ENCODE data around the gene TWIST1. TPM values are rescaled to one million over a fixed set of nuclear protein-coding genes. Genes with fewer than 3 reads are reported as not detected.

The TWIST1 gene
- total and polyA plus RNA-seq, 8 donors, result 0.09 to 2.2 (median 0.49) TPM; not detected in 2

DNA sequence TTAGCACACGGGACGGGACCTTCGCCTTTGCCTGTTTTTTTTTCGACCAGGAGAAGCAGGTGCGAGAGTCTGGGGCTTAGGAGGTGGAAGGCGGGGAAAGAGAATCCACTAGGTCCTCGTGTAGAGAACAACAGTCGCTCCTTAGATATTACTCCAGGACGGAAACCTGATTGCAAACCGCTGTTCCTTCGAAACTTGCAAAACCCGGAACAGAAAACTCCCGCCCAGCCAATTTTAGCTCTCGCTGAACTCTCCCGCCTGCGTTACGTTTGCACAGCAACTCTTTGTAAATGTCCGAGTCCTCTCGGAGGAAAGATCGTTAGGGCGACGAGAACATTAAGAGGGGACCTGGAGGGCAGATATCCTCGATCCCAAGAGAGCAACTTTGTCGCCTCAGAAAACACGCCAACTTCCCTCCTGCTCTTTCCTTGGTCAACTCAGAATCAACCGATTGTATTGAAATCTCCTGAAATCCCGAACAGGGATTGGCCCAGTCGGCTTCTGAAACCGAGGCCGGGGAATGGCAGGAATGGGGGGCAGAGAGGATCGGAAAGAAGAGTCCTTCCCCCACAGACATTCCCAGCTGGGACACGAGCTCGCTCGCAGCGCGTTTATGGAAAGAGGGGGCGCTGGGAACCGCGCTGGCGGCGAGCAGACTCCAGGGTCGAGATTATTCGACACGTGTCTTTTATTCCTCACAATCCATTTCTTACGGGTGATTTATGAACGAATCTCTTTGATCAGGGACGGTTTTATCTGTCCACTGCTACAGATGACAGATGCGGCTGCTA is 9.9 kb downstream of the TWIST1 start:
- peak; percentile 40 to 69 (median 53) for ATAC-seq
- intact Hi-C loops (cut with DNase I), result no loop called here

DNA sequence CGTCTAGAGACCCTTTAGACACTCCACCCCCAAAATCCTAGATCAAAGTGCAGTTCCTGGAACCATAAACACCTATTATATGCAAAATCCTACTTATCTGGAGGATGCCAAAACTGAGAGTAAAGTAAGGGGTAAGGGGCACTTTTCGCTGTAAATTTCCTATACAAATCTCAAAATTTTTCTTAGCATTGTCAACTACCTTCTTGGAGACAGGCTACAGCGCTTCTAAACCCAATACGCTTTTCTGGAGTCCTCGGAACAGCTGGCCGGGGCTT is 10.4 kb downstream of the TWIST1 start:
- H3K27me3 ChIP-seq, result peaks cover 3 to 73% (median 15%) of the 10 kb centered on the region in 4 donors
- TF ChIP-seq, protein P1, sequence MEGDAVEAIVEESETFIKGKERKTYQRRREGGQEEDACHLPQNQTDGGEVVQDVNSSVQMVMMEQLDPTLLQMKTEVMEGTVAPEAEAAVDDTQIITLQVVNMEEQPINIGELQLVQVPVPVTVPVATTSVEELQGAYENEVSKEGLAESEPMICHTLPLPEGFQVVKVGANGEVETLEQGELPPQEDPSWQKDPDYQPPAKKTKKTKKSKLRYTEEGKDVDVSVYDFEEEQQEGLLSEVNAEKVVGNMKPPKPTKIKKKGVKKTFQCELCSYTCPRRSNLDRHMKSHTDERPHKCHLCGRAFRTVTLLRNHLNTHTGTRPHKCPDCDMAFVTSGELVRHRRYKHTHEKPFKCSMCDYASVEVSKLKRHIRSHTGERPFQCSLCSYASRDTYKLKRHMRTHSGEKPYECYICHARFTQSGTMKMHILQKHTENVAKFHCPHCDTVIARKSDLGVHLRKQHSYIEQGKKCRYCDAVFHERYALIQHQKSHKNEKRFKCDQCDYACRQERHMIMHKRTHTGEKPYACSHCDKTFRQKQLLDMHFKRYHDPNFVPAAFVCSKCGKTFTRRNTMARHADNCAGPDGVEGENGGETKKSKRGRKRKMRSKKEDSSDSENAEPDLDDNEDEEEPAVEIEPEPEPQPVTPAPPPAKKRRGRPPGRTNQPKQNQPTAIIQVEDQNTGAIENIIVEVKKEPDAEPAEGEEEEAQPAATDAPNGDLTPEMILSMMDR (IDR thresholded peaks at IDR 0.05), result no peak
- intact Hi-C loops (cut with DNase I), result no loop called here
- H3K36me3 ChIP-seq, result no peaks in the 10 kb centered on the region
- 3% methylated on average over 6 of the region's 6 CpGs for WGBS, 2 donors
- peaks cover 0 to 3% (median 0%) of the 10 kb centered on the region in 3 donors for H3K4me1 ChIP-seq
- FAIRE-seq (no peak), DNase-seq (no peak), ATAC-seq (peak in 2 of 4 donors; percentile 15 to 46)
- H3K27ac ChIP-seq, result no peak overlapping the region
- H3K4me3 ChIP-seq, result peak overlapping the region in 2 of 4 donors; percentile 25 to 36
- no peaks in the 10 kb centered on the region for H3K9me3 ChIP-seq

More for the DNA sequence above, 9.9 kb downstream of the TWIST1 start:
- peak overlapping the region in 2 of 4 donors; percentile 25 to 36 for H3K4me3 ChIP-seq
- no peaks in the 10 kb centered on the region for H3K36me3 ChIP-seq
- peaks cover 3 to 76% (median 17%) of the 10 kb centered on the region in 4 donors for H3K27me3 ChIP-seq
- no peak for FAIRE-seq
- 2 to 3% methylated on average over 48 of the region's 48 CpGs for WGBS, 2 donors
- H3K9me3 ChIP-seq, result no peaks in the 10 kb centered on the region
- H3K27ac ChIP-seq, result no peak overlapping the region
- DNase-seq, result peak in 2 of 6 donors; percentile 32 to 49
- TF ChIP-seq, protein P1 (IDR thresholded peaks at IDR 0.05), result no peak
- H3K4me1 ChIP-seq, result peaks cover 0 to 3% (median 0%) of the 10 kb centered on the region in 3 donors

DNA sequence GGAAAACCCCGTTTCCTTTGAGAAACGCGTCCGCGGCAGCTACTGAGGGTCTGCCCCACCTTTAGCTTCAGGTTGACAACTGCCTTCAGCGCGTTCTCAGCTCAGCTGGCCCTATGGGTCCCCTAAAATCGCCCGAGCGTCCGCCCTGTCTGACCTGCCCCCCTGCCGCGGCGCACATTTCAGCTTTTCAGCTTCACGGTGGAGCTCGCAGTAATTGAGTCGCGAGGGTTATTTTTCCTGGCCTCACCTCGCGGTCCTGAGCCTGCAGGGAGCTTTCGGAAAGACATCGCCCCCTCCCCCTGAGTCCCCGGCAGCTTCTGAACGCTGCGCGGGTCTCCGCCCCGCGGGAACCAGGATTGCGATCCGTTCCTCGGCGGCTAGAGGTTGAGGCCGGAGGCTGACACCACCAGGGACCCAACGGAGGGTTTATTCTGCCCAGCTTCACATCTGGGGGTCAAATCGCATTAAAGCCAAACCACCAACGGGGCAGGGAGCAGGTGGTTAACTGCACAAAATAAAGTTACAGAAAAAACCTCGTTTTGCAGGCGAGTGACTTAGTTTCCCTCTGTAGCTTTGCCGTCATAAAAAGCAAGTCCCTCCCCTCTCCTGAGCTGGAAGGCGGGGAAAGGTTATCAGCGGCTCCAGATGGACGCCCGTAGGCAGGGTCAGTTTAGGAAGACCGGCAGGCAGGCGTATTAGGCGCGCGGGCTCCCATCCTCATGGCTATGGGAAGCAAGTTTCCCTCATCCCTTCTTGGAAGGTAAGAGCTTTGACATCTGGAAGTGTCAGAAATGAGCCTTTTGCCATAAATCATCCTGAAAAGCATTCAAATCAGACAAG is 11.0 kb downstream of the TWIST1 start:
- peaks cover 0 to 3% (median 0%) of the 10 kb centered on the region in 3 donors for H3K4me1 ChIP-seq
- intact Hi-C loops (cut with DNase I), result no loop called here
- ATAC-seq, result peak in 2 of 4 donors; percentile 11 to 36
- no peaks in the 10 kb centered on the region for H3K36me3 ChIP-seq
- TF ChIP-seq, protein P1 (IDR thresholded peaks at IDR 0.05), result no peak
- peak in 2 of 6 donors; percentile 43 to 52 for DNase-seq
- H3K9me3 ChIP-seq, result no peaks in the 10 kb centered on the region
- no peak overlapping the region for H3K27ac ChIP-seq
- H3K27me3 ChIP-seq, result peaks cover 0 to 69% (median 17%) of the 10 kb centered on the region in 4 donors
- peak overlapping the region in 2 of 4 donors; percentile 25 to 36 for H3K4me3 ChIP-seq
- 4% methylated on average over 49 of the region's 49 CpGs for WGBS, 2 donors
- FAIRE-seq, result no peak

DNA sequence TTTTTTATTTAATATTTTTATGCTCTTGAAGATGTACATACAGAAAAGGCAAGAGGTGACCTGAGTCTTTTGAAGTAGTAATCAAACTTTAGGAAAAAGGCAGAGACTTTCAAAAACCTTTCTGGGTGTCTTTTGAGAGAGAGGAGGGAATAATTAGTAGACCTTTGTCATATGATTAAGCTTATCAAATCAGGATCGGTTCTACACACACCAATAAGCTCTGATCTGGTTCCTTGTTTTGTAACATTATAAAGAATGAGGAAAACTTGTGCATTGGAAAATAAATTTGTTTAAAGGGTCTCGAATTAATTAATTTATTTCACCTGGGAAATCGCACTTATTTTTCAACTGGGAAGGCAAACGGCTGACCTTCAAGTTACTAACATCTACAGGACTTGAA is 11.9 kb downstream of the TWIST1 start:
- TF ChIP-seq, protein P1 (IDR thresholded peaks at IDR 0.05), result no peak
- no peak for DNase-seq
- H3K9me3 ChIP-seq, result no peaks in the 10 kb centered on the region
- intact Hi-C loops (cut with DNase I), result no loop called here
- peaks cover 0 to 68% (median 15%) of the 10 kb centered on the region in 4 donors for H3K27me3 ChIP-seq
- no peak overlapping the region for H3K4me3 ChIP-seq
- peaks cover 0 to 3% (median 0%) of the 10 kb centered on the region in 3 donors for H3K4me1 ChIP-seq
- no peaks in the 10 kb centered on the region for H3K36me3 ChIP-seq
- ATAC-seq, result no peak
- 13 to 21% methylated on average over 4 of the region's 4 CpGs for WGBS, 2 donors
- no peak for FAIRE-seq
- H3K27ac ChIP-seq, result no peak overlapping the region

Measured in pancreas (tissue), 10 donors.